RWPE2 (cell line): ENCODE measurements around the gene PLEKHN1.

Source experiments
- ATAC-seq: fragments of 200-7000 bp; cut with Tn5 transposase; 3 replicates; pipeline ENCODE4 v1.9.1; 2021; ENCODE audit warnings: low read depth
- DNase-seq: peaks from one replicate; pipeline ENCODE4 v3.0.0-alpha.2; 2020; ENCODE audit warnings: low spot score
- H3K27ac ChIP-seq: fragments of 450-650 bp; 2 replicates; pipeline ENCODE4 v1.5.1; 2017; ENCODE audit warnings: mild to moderate bottlenecking; ENCODE audit not compliant: poor library complexity, severe bottlenecking
- H3K27me3 ChIP-seq: fragments of 250-450 bp; sonication (Bioruptor Pico); 2 replicates; pipeline ENCODE4 v1.5.1; 2021; ENCODE audit warnings: mild to moderate bottlenecking, moderate library complexity; ENCODE audit not compliant: insufficient read depth, poor library complexity, severe bottlenecking
- H3K36me3 ChIP-seq: fragments of 250-450 bp; sonication (Bioruptor Pico); 2 replicates; pipeline ENCODE4 v1.5.1; 2020; ENCODE audit warnings: low read depth, mild to moderate bottlenecking, moderate library complexity
- H3K4me1 ChIP-seq: fragments of 250-450 bp; sonication (Bioruptor Pico); 2 replicates; pipeline ENCODE4 v1.5.1; 2021; ENCODE audit warnings: mild to moderate bottlenecking, moderate library complexity; ENCODE audit not compliant: insufficient read depth, poor library complexity, severe bottlenecking
- H3K4me3 ChIP-seq: fragments of 250-450 bp; sonication (Bioruptor Pico); 2 replicates; pipeline ENCODE4 v1.5.1; 2021; ENCODE audit warnings: mild to moderate bottlenecking, moderate library complexity; ENCODE audit not compliant: severe bottlenecking
- H3K9me3 ChIP-seq: fragments of 250-450 bp; sonication (Bioruptor Pico); 2 replicates; pipeline ENCODE4 v1.5.1; 2021; ENCODE audit warnings: mild to moderate bottlenecking, moderate library complexity; ENCODE audit not compliant: severe bottlenecking
- TF ChIP-seq, protein P1 (sequence below): fragments of 450-650 bp; IDR thresholded peaks from one replicate; pipeline ENCODE4 v1.5.1; 2017; ENCODE audit warnings: mild to moderate bottlenecking, moderate library complexity; ENCODE audit not compliant: poor library complexity, severe bottlenecking

PLEKHN1 gene

DNA sequence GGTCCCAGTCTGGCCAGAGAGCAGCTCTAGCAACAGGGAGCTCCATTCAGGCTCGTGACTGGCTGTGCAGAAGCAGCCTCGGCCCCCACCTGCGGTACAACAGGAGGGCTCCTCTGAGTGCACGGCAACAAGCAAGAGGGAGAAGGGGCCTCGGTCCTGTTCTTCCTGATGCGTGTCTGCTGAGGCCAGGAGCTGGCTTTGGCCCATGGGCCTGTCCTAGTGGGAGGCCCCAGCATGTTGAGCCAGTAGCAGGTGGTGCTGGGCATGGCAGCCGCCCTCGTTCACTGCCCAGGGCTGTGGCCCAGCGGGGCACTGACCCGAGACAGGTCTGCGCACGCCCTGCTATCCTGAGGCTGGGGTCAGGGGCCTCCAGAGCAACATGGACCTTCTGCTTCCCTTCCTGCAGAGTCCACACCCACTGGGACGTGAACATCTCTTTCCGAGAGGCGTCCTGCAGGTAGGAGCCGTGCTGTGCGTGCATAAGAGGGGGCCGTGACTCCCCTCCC lies 35.6 kb upstream of the PLEKHN1 start:
- H3K4me3 ChIP-seq = no peak overlapping the region
- H3K36me3 ChIP-seq = no peaks in the 10 kb centered on the region
- H3K9me3 ChIP-seq = no peaks in the 10 kb centered on the region
- ATAC-seq (no peak), DNase-seq (no peak)
- TF ChIP-seq, protein P1, sequence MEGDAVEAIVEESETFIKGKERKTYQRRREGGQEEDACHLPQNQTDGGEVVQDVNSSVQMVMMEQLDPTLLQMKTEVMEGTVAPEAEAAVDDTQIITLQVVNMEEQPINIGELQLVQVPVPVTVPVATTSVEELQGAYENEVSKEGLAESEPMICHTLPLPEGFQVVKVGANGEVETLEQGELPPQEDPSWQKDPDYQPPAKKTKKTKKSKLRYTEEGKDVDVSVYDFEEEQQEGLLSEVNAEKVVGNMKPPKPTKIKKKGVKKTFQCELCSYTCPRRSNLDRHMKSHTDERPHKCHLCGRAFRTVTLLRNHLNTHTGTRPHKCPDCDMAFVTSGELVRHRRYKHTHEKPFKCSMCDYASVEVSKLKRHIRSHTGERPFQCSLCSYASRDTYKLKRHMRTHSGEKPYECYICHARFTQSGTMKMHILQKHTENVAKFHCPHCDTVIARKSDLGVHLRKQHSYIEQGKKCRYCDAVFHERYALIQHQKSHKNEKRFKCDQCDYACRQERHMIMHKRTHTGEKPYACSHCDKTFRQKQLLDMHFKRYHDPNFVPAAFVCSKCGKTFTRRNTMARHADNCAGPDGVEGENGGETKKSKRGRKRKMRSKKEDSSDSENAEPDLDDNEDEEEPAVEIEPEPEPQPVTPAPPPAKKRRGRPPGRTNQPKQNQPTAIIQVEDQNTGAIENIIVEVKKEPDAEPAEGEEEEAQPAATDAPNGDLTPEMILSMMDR = no peak
- no peak overlapping the region for H3K27ac ChIP-seq
- H3K4me1 ChIP-seq = no peaks in the 10 kb centered on the region
- H3K27me3 ChIP-seq = peaks cover 77% of the 10 kb centered on the region

DNA sequence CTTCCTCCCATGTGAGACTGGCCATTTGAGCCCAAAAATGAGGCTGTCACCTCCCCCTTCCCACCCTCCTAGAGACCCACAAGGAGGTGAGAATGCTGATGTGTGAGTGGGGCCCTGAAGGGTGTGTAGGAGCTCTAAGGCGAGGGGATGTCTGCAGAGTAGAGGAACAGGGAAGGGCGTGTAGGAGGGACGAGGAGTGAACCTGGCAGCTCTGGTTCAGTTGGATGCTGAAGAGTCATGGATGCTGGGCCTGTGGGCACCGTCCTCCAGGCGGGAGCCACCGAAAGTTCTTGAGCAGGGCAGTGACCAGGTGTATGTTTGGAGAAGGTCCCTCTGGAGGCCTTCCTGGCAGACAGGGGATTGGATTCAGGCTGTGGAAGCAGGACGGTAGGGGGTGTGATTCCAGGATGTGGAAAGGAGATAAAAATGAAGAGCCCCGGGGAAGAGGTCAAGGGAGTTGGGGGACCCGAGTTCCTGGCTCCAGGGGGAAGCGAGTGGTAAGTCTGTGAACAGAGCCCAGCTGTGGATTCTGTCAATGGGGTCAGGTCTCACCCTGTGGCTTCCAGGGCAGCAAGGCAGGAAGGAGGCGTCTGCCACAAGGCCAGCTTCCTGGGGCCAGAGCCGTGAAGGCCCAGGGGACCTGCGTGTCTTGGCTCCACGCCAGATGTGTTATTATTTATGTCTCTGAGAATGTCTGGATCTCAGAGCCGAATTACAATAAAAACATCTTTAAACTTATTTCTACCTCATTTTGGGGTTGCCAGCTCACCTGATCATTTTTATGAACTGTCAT lies 34.7 kb upstream of the PLEKHN1 start:
- H3K4me1 ChIP-seq = no peaks in the 10 kb centered on the region
- TF ChIP-seq, protein P1 = no peak
- no peaks in the 10 kb centered on the region for H3K9me3 ChIP-seq
- ATAC-seq (no peak), DNase-seq (no peak)
- H3K27me3 ChIP-seq = peaks cover 76% of the 10 kb centered on the region
- H3K36me3 ChIP-seq = no peaks in the 10 kb centered on the region
- H3K4me3 ChIP-seq = no peak overlapping the region
- no peak overlapping the region for H3K27ac ChIP-seq

- DNase-seq (no peak), ATAC-seq (no peak)
- Histone ChIP-seq H3K27ac (no peak overlapping the region), H3K36me3 (no peaks in the 10 kb centered on the region), H3K4me3 (no peak overlapping the region), H3K27me3 (peaks cover 74% of the 10 kb centered on the region), H3K9me3 (no peaks in the 10 kb centered on the region), H3K4me1 (no peaks in the 10 kb centered on the region)
- TF ChIP-seq, protein P1 = no peak
These were observed 34.1 kb upstream of the PLEKHN1 start for GRCh38 chr1:932173-932510.

- DNase-seq = no peak
- TF ChIP-seq, protein P1 = no peak
- no peak overlapping the region for H3K27ac ChIP-seq
- no peaks in the 10 kb centered on the region for H3K4me1 ChIP-seq
- no peaks in the 10 kb centered on the region for H3K36me3 ChIP-seq
- no peak overlapping the region for H3K4me3 ChIP-seq
- peaks cover 65% of the 10 kb centered on the region for H3K27me3 ChIP-seq
- ATAC-seq = no peak
- peaks cover 3% of the 10 kb centered on the region for H3K9me3 ChIP-seq
These were observed 33.3 kb upstream of the PLEKHN1 start for GRCh38 chr1:932776-933602.
